Stimulated activated CD4-positive, alpha-beta T cell treated with anti-CD3 and anti-CD28 coated beads, Interleukin-15, amount 100 ng/mL, for 1 hour (primary cell): Measurements from ENCODE around the gene LRRFIP2.
"Not testable (repeated sequence)": the region's sequence is repeated elsewhere in the genome, so short reads cannot be mapped to it uniquely, and the experiment has no call there.

Source experiments
- DNase-seq, 2 donors: peaks; one replicate each; pipeline ENCODE4 v3.0.0-alpha.2; 2020; ENCODE audit warnings: low read depth in 1 of 2, low spot score in 1 of 2

The LRRFIP2 gene

GRCh38 chr3:37174532-37175126 lies at the start of gene LRRFIP2:
Gene LRRFIP2, minus strand, starts transcription at chr3:37174582. Its CDS starts 25,599 bp downstream, at chr3:37148983.
- DNase-seq = no peak

- no peak for DNase-seq
Measured at GRCh38 chr3:37223576-37223975, 49.2 kb upstream of the LRRFIP2 start.

GRCh38 chr3:37223141-37223558 lies 48.8 kb upstream of the LRRFIP2 start:
- DNase-seq = no peak

- DNase-seq = not testable (repeated sequence)
Measured at GRCh38 chr3:37222542-37222941, 48.2 kb upstream of the LRRFIP2 start.

GRCh38 chr3:37221407-37221806 lies 47.0 kb upstream of the LRRFIP2 start:
- DNase-seq = no peak

- no peak for DNase-seq
Measured at GRCh38 chr3:37219266-37219665, 44.9 kb upstream of the LRRFIP2 start.

- no peak for DNase-seq
Measured at GRCh38 chr3:37218206-37218605, 43.8 kb upstream of the LRRFIP2 start.

- DNase-seq = no peak
Measured at GRCh38 chr3:37217098-37217849, 42.9 kb upstream of the LRRFIP2 start.

- no peak for DNase-seq
Measured at GRCh38 chr3:37216597-37217097, 42.3 kb upstream of the LRRFIP2 start.

GRCh38 chr3:37214076-37214475 lies 39.7 kb upstream of the LRRFIP2 start:
- no peak for DNase-seq

- no peak for DNase-seq
Measured at GRCh38 chr3:37210230-37210629, 35.8 kb upstream of the LRRFIP2 start.

- DNase-seq = not testable (repeated sequence)
Measured at GRCh38 chr3:37208576-37208975, 34.2 kb upstream of the LRRFIP2 start.

GRCh38 chr3:37208008-37208407 lies 33.6 kb upstream of the LRRFIP2 start:
- DNase-seq = not testable (repeated sequence)

GRCh38 chr3:37206041-37206440 lies 31.7 kb upstream of the LRRFIP2 start:
- DNase-seq = not testable (repeated sequence)

GRCh38 chr3:37204314-37204713 lies 29.9 kb upstream of the LRRFIP2 start:
- no peak for DNase-seq

- DNase-seq = no peak
Measured at GRCh38 chr3:37202035-37202434, 27.7 kb upstream of the LRRFIP2 start.

GRCh38 chr3:37200141-37200540 lies 25.8 kb upstream of the LRRFIP2 start:
- DNase-seq = no peak

GRCh38 chr3:37198996-37199395 lies 24.6 kb upstream of the LRRFIP2 start:
- DNase-seq = no peak

GRCh38 chr3:37198547-37198946 lies 24.2 kb upstream of the LRRFIP2 start:
- DNase-seq = no peak

GRCh38 chr3:37197810-37198371 lies 23.5 kb upstream of the LRRFIP2 start:
- no peak for DNase-seq

GRCh38 chr3:37194533-37194932 lies 20.2 kb upstream of the LRRFIP2 start:
- no peak for DNase-seq

GRCh38 chr3:37190667-37191066 lies 16.3 kb upstream of the LRRFIP2 start:
- DNase-seq = no peak
